Heart right ventricle (tissue), 16 donors: Measurements from ENCODE around the gene TIMP2. TPM values are rescaled to one million over a fixed set of nuclear protein-coding genes. Genes with fewer than 3 reads are reported as not detected.

Experiments used
- ATAC-seq, 8 donors: fragments of 200-7000 bp; cut with Tn5 transposase; one replicate each; pipeline ENCODE4 v1.9.1; 2020; ENCODE audit warnings: mild to moderate bottlenecking in 8 of 8, moderate library complexity in 8 of 8, moderate number of reproducible peaks in 1 of 8
- DNase-seq, 2 donors: peaks; one replicate each; pipeline ENCODE4 v3.0.0-alpha.2; 2020
- H3K27ac ChIP-seq, 10 donors: fragments of 200-600 bp; sonication (generic) in 2 of 10; one replicate each; pipeline versions ENCODE4 v1.5.0 to v1.8.0; 2020 to 2022; ENCODE audit warnings: mild to moderate bottlenecking in 3 of 10
- H3K27me3 ChIP-seq, 7 donors: fragments of 200-600 bp; one replicate each; pipeline ENCODE4 v1.8.0; 2021 to 2022; ENCODE audit warnings: mild to moderate bottlenecking in 2 of 7
- H3K36me3 ChIP-seq, 9 donors: fragments of 200-600 bp; sonication (generic) in 1 of 9; one replicate each; pipeline versions ENCODE4 v1.5.0 to v1.8.0; 2020 to 2022; ENCODE audit warnings: mild to moderate bottlenecking in 2 of 9
- H3K4me1 ChIP-seq, 9 donors: fragments of 200-600 bp; sonication (generic) in 1 of 9; one replicate each; pipeline versions ENCODE4 v1.5.0 to v1.8.0; 2020 to 2022; ENCODE audit warnings: mild to moderate bottlenecking in 4 of 9
- H3K4me3 ChIP-seq, 10 donors: fragments of 200-600 bp; sonication (generic) in 2 of 10; one replicate each; pipeline versions ENCODE4 v1.5.0 to v1.8.0; 2020 to 2022; ENCODE audit warnings: mild to moderate bottlenecking in 7 of 10, moderate library complexity in 2 of 10
- H3K9me3 ChIP-seq, 11 donors: fragments of 200-600 bp in 10 of 11; sonication (generic) in 2 of 11; one replicate each; pipeline versions ENCODE4 v1.5.0 to v1.8.0; 2013 to 2022; ENCODE audit warnings: mild to moderate bottlenecking in 2 of 11, control low read depth in 1 of 11, moderate library complexity in 1 of 11
- WGBS, 2 donors: extraction: QIAGEN DNeasy Blood & Tissue Kit; methylation state at CpG; one replicate each; pipeline ENCODE4 v1.1.7; 2013; ENCODE audit warnings: inconsistent platforms in 1 of 2; 5-methylcytosine and 5-hydroxymethylcytosine counted together
- intact Hi-C, 10 donors: fragments of 100-400 bp; cut with DNase I; formaldehyde crosslinking; loops; one replicate each; pipeline versions ENCODE4 v1.11.1 to v1.14.2; 2022
- polyA plus RNA-seq, 2 donors: library from polyadenylated mRNA; stranded (reverse); fragments of 200-250 nt; gene quantifications; one replicate each; pipeline ENCODE4 v1.2.3, GENCODE V29; 2013
- total RNA-seq, 10 donors: library from RNA; stranded (reverse); fragmentation: NEBNext Ultra II Directional in 3 of 10; extraction: Animal tissue kit (Norgen Biotek cat#: 25700) in 3 of 10; gene quantifications; one replicate each; pipeline versions ENCODE4 v1.2.1 to v1.2.4, GENCODE V29; 2021 to 2023
- TF ChIP-seq, protein P1 (sequence below), 9 donors: fragments of 200-600 bp; sonication (generic) in 2 of 9; IDR thresholded peaks; one replicate each; pipeline versions ENCODE4 v1.5.0 to v1.8.0; 2021 to 2022; ENCODE audit warnings: antibody characterized with exemption in 9 of 9, mild to moderate bottlenecking in 5 of 9, moderate library complexity in 1 of 9
- donor health status: Arrhythmogenic right ventricular cardiomyopathy.
- donor health status: ischemic (EF 13 %, LVEDD 7.1; RV severe dilation, severe dysfunction).
- donor health status: healthy with polysubstance abuse.
- donor health status: DM: no; HTN: yes; CAD: no.
- donor health status: DM: no; HTN: no; CAD: no.
- donor health status: ischemic (EF 25% LVEDD 6.9; RV normal size, moderate dysfunction).
- donor health status: ischemic (EF 25% LVEDD 5.7; RV mildly dilated, moderate dysfunction).
- donor health status: healthy.
- donor health status: DM: yes; HTN: yes; CAD: no.
- donor health status: Ischemic cardiomyopathy.
- donor health status: ischemic (EF 35%, LVEDD 5.7; RV mildly dilated, moderate dysfunction).
- donor health status: nonischemic (EF 11% LVEDD 7.7; RV severe dilation, severe dysfunction).
- donor health status: DM: yes; HTN: yes; CAD: no.
- donor health status: PGD.
- donor health status: ischemic (EF 29% LVEDD 5.4; RV normal size, mild dysfunction).
- donor health status: nonischemic (EF 23%, LVEDD 6.1; RV moderate dilation, normal function).

Gene TIMP2
- total and polyA plus RNA-seq, 12 donors, result 32.4 to 118 (median 96.7) TPM

GRCh38 chr17:78954684-78955083 lies 29.5 kb upstream of the TIMP2 start:
- H3K27me3 ChIP-seq, result no peaks in the 10 kb centered on the region
- peaks cover 0 to 21% (median 14%) of the 10 kb centered on the region in 11 donors for H3K9me3 ChIP-seq
- H3K4me1 ChIP-seq, result peaks cover 0 to 28% (median 11%) of the 10 kb centered on the region in 9 donors
- 93 to 95% methylated on average over 14 of the region's 14 CpGs for WGBS, 2 donors
- TF ChIP-seq, protein P1, sequence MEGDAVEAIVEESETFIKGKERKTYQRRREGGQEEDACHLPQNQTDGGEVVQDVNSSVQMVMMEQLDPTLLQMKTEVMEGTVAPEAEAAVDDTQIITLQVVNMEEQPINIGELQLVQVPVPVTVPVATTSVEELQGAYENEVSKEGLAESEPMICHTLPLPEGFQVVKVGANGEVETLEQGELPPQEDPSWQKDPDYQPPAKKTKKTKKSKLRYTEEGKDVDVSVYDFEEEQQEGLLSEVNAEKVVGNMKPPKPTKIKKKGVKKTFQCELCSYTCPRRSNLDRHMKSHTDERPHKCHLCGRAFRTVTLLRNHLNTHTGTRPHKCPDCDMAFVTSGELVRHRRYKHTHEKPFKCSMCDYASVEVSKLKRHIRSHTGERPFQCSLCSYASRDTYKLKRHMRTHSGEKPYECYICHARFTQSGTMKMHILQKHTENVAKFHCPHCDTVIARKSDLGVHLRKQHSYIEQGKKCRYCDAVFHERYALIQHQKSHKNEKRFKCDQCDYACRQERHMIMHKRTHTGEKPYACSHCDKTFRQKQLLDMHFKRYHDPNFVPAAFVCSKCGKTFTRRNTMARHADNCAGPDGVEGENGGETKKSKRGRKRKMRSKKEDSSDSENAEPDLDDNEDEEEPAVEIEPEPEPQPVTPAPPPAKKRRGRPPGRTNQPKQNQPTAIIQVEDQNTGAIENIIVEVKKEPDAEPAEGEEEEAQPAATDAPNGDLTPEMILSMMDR (IDR thresholded peaks at IDR 0.05), result no peak
- DNase-seq (no peak), ATAC-seq (no peak)
- no peak overlapping the region for H3K4me3 ChIP-seq
- no peaks in the 10 kb centered on the region for H3K36me3 ChIP-seq
- intact Hi-C loops, result no loop called here
- no peak overlapping the region for H3K27ac ChIP-seq

- 74 to 77% methylated on average over 29 of the region's 29 CpGs for WGBS, 2 donors
- H3K4me1 ChIP-seq, result peaks cover 0 to 28% (median 11%) of the 10 kb centered on the region in 9 donors
These were observed 28.5 kb upstream of the TIMP2 start for GRCh38 chr17:78953356-78954350.

GRCh38 chr17:78952706-78953105 lies 27.5 kb upstream of the TIMP2 start:
- 86 to 93% methylated on average over 10 of the region's 10 CpGs for WGBS, 2 donors
- Histone ChIP-seq H3K36me3 (no peaks in the 10 kb centered on the region), H3K9me3 (peaks cover 0 to 24% (median 14%) of the 10 kb centered on the region in 11 donors), H3K4me1 (peaks cover 0 to 28% (median 11%) of the 10 kb centered on the region in 9 donors), H3K27me3 (no peaks in the 10 kb centered on the region), H3K4me3 (no peak overlapping the region), H3K27ac (peak overlapping the region in 2 of 10 donors; percentile 63 to 69)
- ATAC-seq, result peak in 1 of 8 donors; percentile 51
- intact Hi-C loops, result no loop called here
- no peak for DNase-seq
- TF ChIP-seq, protein P1 (IDR thresholded peaks at IDR 0.05), result no peak

More at GRCh38 chr17:78953356-78954350, 28.5 kb upstream of the TIMP2 start:
- TF ChIP-seq, protein P1 (IDR thresholded peaks at IDR 0.05), result no peak
- intact Hi-C loops, result no loop called here
- Histone ChIP-seq H3K27me3 (no peaks in the 10 kb centered on the region), H3K4me3 (no peak overlapping the region), H3K36me3 (no peaks in the 10 kb centered on the region), H3K27ac (no peak overlapping the region), H3K9me3 (peaks cover 0 to 24% (median 14%) of the 10 kb centered on the region in 11 donors)
- DNase-seq (no peak), ATAC-seq (peak in 1 of 8 donors; percentile 29)

- TF ChIP-seq, protein P1 (IDR thresholded peaks at IDR 0.05), result no peak
- Histone ChIP-seq H3K4me1 (peaks cover 0 to 28% (median 11%) of the 10 kb centered on the region in 9 donors), H3K27me3 (no peaks in the 10 kb centered on the region), H3K36me3 (no peaks in the 10 kb centered on the region), H3K27ac (peak overlapping the region in 4 of 10 donors; percentile 36 to 69 (median 58)), H3K9me3 (peaks cover 0 to 24% (median 14%) of the 10 kb centered on the region in 11 donors), H3K4me3 (peak overlapping the region in 1 of 10 donors; percentile 2)
- WGBS, 2 donors, result 46 to 53% methylated on average over 12 of the region's 12 CpGs
- DNase-seq, result no peak
- peak in 7 of 8 donors; percentile 36 to 74 (median 56) for ATAC-seq
- intact Hi-C loops, result no loop called here
These were observed 26.9 kb upstream of the TIMP2 start for GRCh38 chr17:78951967-78952551.
